GM04503 (cell line): ENCODE measurements around the gene PAWR.
A peak's percentile ranks its signal among the peaks of the same experiment; 100 is the strongest.
"Not testable (repeated sequence)": the region's sequence is repeated elsewhere in the genome, so short reads cannot be mapped to it uniquely, and the experiment has no call there.

Experiments
- DNase-seq: peaks from one replicate; pipeline ENCODE4 v3.0.0-alpha.2; 2012; ENCODE audit warnings: low read depth

PAWR gene

GRCh38 chr12:79645235-79645630, 45.5 kb downstream of the PAWR start:
- DNase-seq: no peak

GRCh38 chr12:79644274-79645234, 46.2 kb downstream of the PAWR start:
- no peak for DNase-seq

- DNase-seq: no peak
These were observed 46.9 kb downstream of the PAWR start for GRCh38 chr12:79643821-79644220.

- no peak for DNase-seq
These were observed 52.3 kb downstream of the PAWR start for GRCh38 chr12:79638490-79638889.

GRCh38 chr12:79637093-79637492, 53.7 kb downstream of the PAWR start:
- DNase-seq: no peak

- DNase-seq: peak; percentile 61
These were observed 55.1 kb downstream of the PAWR start for GRCh38 chr12:79635676-79636075.

- DNase-seq: peak; percentile 68
These were observed 55.8 kb downstream of the PAWR start for GRCh38 chr12:79634957-79635471.

- no peak for DNase-seq
These were observed 61.2 kb downstream of the PAWR start for GRCh38 chr12:79629561-79629960.

- not testable (repeated sequence) for DNase-seq
These were observed 64.0 kb downstream of the PAWR start for GRCh38 chr12:79626735-79627134.

GRCh38 chr12:79624378-79624777, 66.4 kb downstream of the PAWR start:
- DNase-seq: no peak

- no peak for DNase-seq
These were observed 70.7 kb downstream of the PAWR start for GRCh38 chr12:79619872-79620562.

- DNase-seq: peak; percentile 26
These were observed 71.8 kb downstream of the PAWR start for GRCh38 chr12:79618848-79619404.

- no peak for DNase-seq
These were observed 73.1 kb downstream of the PAWR start for GRCh38 chr12:79617696-79618095.

- DNase-seq: no peak
These were observed 74.9 kb downstream of the PAWR start for GRCh38 chr12:79615596-79616560.

GRCh38 chr12:79614730-79615129, 76.0 kb downstream of the PAWR start:
- no peak for DNase-seq

GRCh38 chr12:79601908-79602307, 88.9 kb downstream of the PAWR start:
- DNase-seq: no peak

GRCh38 chr12:79597910-79598309, 92.9 kb downstream of the PAWR start:
- DNase-seq: no peak

GRCh38 chr12:79596719-79597350, 93.9 kb downstream of the PAWR start:
- no peak for DNase-seq

GRCh38 chr12:79595273-79595672, 95.5 kb downstream of the PAWR start:
- no peak for DNase-seq

- no peak for DNase-seq
These were observed 97.9 kb downstream of the PAWR start for GRCh38 chr12:79592865-79593264.

GRCh38 chr12:79591988-79592387, 98.8 kb downstream of the PAWR start:
- DNase-seq: no peak
